Thyroid gland (tissue), 4 donors: Measurements from ENCODE around the gene OGFOD3.

ENCODE experiments used
- CTCF ChIP-seq, 6 experiments: fragments of 200-600 bp in 3 of 6; fragments of 450-650 bp in 3 of 6; sonication (generic) in 3 of 6; IDR thresholded peaks; one replicate each; pipeline ENCODE4 v1.5.1; 2016 to 2019; ENCODE audit warnings: antibody characterized with exemption in 6 of 6, mild to moderate bottlenecking in 2 of 6, inconsistent platforms in 1 of 6, moderate library complexity in 1 of 6
- POLR2A ChIP-seq, 2 donors: fragments of 450-650 bp; IDR thresholded peaks; one replicate each; pipeline ENCODE4 v1.6.1; 2017; ENCODE audit warnings: antibody characterized with exemption in 2 of 2, mild to moderate bottlenecking in 2 of 2, moderate library complexity in 1 of 2

GRCh38 chr17:82433560-82434215 lies 15.3 kb upstream of the OGFOD3 start:
- no peak for TF ChIP-seq CTCF (IDR thresholded peaks at IDR 0.05)
- no peak for TF ChIP-seq POLR2A (IDR thresholded peaks at IDR 0.05)
